ENCODE data around the gene APOL5.

Gene APOL5

DNA sequence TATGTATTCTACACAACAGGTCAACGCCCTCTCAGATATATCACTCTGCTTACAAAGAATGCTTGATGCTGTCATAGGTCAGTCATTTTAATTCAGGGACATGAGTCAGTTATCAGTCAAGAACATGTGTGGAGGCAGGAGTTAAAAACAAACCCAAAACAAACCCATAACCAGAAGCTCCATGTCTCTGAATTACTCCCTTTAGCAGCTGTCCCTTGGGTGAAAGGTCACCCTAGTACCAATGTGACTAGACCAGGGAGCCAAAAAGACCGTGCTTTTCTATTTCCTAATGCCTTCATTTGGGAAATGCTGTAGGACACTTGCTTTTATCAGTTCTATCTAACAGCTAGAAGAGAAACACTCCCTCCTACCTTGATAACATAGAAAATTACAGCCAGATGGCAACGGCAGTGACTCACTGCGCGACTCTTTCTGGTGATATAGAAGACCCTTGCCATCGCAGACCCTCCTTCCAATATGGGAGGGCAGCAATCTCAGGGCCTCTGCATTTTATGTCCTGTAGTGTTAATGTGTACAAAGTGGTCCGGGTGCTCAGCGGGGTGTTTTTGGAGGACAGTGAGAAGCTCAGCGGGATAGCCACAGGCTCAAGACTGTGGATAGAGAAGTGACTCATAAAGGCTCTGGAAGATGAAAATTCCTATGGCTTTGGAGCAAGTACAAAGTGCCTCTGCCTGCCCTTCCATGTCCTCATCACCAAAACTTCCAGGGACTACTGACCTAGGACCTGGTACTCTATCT, 24.8 kb downstream of the APOL5 start:
- DNase-seq (ENCODE audit: low read depth): peak; percentile 72

DNA sequence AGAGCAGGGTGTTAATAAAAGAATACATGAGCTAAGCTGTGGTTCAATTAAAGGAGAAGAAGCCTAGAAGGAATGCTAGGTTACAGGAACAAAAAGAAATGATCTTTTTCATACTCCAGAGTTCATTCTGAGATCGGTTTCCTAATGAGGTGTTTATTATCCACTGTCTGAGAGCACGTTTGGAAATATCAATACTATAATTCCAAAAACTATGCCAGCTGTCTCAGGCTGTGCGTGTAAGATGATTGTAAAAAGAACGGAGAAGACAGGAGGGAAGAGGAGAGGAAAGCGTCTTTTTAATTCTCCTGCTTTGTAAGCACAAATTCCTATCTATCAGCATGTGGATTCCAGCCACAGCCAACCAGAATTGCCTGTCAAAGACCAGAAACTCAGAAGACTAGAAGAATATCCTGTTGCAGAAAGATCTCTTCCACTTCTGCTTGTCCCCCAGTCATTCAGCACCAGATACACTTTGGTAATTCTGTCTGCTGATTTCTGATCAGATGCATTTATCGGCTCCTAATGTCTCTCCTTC, 25.7 kb downstream of the APOL5 start:
- no peak for DNase-seq (ENCODE audit: low read depth)

DNA sequence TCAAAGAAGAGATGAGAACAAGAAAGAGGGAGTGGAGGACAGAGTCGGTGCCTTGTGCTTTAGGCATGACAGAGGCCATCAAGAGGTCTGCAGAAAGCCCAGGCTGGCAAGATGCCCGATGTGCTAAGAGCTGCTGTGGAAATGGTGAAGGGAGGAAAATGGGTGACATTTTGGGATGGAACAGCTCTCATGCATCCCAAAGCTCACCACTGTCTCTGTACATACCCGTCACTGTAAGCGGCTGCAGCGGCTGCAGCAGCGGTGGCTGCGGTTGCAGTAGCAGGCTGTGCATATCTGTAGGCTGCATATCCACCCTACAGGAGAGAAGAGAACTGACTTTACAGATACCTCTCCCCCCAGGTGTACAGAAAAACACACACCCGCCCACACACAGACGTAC, 28.6 kb downstream of the APOL5 start:
- no peak for DNase-seq (ENCODE audit: low read depth)

DNA sequence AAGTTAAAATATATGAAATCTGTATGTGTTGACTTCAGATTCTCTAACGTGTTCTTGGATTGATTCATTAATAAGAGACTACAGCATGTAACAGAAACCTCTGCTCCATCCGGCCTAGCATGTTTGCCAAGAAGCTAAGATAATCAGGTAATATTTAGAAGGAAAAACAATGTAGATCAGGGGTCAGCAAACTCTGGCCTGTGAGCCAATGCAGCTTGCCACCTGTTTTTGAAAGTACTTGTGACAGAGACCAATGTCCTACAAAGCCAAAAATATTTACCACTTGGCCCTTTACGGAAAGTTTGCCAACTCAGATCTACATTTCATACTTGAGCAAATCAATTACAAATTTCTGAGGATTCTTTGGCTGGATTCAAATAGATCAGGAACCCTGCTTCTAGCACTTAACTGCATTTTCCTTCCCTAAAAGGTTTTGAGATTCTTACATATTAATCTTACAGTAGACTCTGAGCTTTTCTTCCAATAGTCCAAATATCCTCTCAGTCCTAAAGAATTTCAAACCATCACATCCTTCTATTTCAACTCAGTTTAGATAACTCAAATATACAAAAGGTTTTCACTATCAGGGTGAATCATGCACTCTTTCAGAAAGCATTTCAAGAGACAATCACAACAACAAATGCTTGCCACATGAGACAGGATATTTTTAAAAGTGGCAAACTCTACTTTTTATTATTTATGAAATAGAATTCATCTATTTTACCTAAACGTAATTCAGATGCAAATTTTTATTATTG, 29.5 kb downstream of the APOL5 start:
- DNase-seq (ENCODE audit: low read depth): no peak

DNA sequence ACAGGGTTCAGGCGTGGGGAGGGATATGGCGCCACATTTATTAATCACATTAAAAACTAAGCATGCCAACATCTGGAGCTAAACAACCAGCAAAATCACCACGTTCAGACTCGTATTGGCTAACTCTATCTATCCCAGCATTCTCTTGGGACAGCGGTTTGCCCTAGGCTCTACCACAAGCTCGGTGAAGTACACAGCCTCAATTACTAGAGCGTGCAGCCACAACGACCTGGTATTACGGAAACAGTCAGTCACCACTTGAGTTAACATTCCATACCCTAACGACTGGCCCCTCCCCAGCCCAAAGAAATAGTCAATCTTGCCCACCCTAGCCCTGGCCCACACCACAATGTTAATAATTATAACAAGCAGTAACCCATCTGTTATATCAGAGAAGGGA, 32.1 kb downstream of the APOL5 start:
- peak; percentile 69 for DNase-seq (ENCODE audit: low read depth)

DNA sequence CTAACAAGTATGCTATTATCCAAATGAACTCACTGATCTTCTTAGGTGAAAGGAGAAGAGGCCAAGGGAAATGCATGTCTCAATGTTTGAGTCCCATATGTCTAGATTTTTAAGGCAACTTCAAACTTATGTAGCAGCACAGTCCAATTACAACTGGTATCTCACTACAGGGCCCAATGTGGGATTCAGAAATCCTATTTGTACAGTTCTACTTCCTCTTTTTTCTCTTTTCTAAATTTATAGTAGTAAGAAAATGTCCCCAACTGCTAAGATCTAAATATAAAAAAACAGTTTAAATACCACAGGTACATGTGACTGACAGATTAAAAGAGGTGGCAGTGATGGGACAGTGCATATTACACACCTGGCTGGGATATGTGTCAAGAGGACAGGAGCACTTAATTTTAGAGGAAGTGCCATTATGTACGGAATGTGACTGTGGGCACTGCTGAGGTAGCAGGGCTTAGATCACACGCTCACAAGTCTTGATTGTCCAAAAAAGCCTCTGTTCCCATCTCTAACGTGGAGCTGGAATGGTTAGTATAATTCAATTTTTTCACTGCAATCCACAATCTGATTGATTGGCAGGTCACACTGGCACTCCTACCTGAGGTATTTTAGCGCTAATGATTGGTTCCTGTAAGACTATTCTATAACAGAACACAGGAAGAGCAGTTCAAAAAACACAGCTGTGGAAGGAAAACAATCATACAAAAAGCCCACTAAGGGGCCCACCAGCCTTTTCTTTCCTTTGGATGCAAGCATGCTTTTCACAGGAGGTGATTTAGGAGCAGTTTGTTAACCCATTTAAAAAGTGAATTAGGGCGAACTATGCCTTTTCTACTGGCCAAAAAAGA, 34.6 kb downstream of the APOL5 start:
- DNase-seq (ENCODE audit: low read depth): no peak

DNA sequence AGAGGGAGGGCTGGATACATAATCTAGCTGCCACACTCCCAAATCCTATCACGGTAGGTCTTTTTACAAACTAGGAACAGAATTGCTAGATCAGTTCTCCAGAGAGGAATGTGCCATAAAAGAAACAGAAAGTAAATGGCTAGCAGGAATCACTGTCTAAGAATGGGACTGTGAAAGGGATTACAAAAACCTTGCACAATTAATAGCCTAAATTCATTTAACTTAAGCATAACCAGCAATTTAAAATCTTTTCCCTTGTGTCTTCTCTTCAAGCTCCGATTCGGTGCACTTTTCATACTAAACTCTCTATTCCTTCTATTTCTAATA, 35.2 kb downstream of the APOL5 start:
- DNase-seq (ENCODE audit: low read depth): no peak

DNA sequence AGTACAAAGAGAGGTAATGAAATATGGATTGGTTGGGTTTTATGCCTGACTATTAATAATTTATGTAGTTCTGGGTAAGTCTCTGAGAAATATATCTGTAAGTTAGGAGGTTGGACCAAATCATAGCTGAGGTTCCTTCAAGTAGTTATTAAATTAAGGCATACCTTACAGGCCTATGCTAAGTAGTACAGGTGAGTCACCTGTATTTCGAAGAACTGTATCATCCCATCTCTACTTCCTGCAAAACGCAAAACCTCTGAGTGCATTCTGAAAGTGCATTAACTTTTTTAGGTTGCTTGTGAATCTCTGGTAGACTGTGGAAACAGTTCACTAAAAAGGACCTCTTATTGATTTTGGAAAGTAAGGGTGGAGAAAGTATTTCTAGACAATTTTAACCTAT, 37.1 kb downstream of the APOL5 start:
- DNase-seq (ENCODE audit: low read depth): no peak

DNA sequence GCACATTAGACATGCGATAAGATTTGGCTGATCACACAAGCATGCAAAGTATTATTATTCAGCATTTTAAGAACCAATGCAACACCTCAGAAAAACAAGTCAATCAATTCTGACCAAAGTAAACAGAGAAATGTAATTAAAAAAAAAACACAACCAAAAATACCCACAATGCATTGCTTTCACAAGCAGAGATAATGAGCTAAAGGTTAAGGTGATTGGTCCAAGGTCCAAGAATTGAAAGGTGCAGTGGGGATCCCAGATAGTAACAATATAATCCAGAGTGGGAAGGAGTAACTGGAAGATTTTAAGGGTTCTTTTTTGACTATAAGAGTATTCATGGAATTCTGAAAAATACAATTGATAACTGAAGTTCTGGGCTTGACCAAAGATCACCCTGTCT, 39.0 kb downstream of the APOL5 start:
- no peak for DNase-seq (ENCODE audit: low read depth)

DNA sequence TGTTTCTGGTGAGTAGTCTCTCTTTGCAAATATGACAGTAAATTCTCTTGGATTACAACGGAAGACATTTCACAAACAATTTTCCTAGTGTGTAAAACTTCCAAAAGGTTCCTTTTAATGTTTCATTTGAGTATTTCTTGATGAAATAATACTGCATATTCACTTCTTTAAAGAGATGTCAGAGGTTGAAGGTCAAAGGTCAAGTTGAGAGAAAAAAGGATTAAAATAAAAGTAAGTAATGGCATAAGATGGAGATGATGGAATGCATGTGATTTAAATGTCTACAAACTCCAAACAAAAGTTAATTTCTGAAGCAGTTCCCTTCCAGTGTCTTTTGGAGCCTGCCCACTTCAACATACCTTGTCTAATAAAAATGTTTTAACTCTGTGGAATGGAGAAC, 40.7 kb downstream of the APOL5 start:
- no peak for DNase-seq (ENCODE audit: low read depth)

DNA sequence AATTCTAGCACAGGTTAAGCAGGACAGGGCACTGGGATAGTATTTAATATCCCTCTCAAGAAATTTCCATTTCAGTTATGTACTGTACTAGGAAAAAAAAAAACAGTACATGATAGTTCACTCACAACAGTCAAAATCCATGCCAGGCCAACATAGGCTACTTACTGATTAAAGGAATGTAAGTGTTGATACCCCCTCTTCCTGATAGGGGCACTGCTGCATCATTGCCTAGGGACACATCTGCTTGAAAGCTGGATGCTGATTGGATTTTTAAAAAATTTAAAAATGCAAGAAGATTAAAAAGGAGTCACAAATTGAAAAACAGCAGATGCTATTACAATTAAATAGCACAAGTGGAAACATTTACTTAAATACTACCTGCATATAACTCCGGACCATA, 43.4 kb downstream of the APOL5 start:
- DNase-seq (ENCODE audit: low read depth): no peak

DNA sequence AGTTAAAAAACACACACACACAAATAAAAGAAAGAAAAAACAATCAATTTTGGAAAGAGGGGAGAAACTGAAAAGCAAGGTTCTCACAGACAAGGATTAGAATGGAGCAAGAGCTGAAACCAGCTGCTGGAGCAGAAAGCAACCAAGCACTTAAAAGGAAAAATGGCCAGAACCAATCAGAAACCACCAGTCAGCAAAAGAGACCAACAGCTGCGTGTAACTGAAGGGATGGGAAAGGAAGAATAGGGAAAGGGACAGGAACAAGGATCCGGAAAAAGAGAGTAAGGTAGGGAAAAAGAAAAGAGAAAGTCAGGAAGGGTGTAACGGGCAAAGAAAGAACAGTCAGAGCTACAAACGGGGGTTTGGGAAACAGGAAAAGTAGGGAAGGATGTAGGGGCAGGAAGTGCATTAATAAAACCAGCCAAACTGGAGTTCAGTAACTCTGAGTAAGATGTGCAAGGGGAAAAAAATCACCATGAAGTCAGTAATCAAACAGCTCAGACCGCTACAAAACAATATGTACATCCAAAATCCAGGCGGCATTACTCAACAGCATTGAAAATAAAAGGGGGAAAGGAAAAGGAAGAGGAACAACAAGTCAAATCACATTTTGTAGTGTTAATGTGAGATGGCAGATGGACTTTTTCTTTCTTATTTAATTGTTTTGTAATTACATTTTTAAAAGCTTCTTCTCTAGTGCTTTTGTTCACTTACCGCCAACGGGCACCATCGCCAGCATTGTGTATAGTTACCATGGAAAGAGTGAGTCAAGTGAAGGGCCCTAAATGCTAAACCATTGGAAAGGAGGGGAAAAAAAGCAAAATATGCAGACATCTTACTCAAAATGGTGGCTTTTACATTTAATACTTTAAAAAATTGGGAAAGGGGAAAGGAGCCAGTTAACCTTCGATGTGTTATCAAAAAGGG, 49.2 kb downstream of the APOL5 start:
- DNase-seq (ENCODE audit: low read depth): no peak

DNA sequence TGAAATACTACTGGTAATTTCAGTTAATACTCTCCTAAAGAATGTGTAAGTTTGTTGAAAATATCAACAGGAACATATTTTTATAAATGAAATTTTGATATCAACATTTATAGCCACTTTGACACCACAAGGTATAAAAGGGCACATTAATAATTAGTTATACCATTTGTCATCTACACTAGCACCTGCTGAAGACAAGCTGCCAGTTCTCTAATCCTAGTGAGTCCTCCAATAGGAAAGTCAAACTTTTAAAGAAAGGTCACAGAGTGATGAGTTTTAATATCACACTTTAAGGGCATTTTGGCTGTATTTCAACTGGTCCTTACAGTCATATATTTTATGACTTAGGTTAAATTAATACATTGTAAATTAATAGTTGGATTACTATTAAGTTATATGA, 52.3 kb downstream of the APOL5 start:
- DNase-seq (ENCODE audit: low read depth): no peak

DNA sequence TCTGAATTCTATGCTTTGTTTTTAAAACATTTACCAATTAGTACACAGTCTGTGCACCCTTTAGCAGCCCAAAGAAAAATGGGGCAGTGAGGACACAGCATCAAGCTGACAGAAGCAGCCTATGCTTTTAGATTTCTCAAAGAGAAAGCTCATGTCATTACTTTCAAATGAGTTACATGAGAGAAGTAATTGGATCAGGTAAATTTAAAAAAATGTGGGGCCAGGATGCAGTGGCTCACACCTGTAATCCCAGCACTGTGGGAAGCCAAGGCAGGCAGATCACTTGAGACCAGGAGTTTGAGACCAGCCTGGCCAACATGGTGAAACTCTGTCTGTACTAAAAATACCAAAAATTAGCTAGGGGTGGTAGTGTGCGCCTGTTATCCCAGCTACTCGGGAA, 57.7 kb downstream of the APOL5 start:
- no peak for DNase-seq (ENCODE audit: low read depth)

DNA sequence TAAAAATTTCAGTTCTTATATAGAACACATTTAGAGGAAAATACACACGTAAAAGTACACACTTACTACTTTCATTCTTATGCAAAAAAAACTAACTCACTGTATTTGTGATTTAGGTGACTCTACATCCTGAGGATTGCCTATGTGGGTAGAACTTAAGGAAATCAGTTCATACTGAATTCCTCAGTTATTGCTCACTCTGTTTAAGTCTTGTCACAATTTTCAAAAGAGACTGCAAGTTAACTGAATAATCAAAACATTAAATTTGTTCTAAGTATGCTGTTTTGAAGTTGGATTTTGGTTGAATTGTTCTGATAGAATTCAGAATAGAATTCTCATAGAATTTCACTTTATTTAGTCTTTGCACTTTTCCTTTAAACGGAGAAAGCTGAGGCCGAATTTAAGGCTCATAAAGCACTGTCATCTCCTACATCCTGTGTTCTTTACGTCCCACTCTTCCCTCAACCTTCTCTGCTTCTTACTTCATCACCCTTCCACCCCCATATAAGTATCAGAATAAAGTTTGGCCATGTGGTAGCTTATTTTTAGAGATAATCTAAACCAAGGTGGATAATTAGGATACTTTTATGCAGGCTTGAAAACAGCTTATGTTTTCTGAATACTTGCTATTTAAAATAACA, 59.8 kb downstream of the APOL5 start:
- no peak for DNase-seq (ENCODE audit: low read depth)

Measured in GM04503 (cell line).